ENCODE measurements around the gene SMAD6.
A peak's percentile ranks its signal among the peaks of the same experiment; 100 is the strongest.

The SMAD6 gene

DNA sequence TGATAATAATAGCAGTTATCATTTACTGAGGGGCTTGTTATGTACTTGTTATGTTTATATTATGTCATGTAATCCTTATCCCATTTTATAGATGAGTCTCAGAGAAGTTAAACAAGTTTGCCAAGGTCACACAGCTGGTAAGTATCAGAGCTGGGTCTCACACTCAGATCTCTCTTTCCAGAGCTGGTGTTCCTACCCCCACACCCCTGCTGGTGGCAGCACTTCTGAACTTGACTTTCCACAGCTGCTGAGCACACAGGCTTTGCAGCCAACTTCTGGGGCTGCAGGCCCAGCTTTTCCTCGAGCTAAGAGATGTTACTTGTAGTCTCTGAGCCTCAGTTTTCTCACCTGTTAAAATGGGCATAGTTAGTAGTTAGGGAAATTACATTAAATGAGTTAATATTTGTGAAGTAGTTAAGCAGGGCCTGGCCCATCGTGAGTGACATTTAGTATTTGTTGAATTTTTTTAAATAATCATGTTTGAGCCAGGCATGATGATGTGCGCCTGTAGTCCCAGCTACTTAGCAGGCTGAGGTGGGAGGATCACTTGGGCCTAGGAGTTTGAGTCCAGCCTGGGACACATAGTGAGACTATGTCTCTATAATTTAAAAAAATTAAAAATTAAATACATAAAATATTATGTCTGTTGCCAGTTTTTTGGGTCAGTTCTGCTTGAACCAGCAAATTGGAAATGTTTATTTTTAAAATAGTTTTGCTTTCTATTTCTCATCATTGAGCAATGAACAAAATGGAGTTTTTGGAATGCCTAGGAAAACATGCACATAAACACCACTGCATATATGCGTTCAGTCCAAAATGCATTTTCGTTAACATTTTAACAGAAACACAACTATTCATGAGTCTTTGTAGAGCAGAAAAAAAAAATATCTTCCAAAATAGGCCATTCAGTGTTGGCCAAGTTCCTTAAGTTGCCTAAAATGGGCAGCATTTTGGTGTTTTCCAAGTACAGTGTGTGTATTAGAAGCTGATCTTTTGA lies 87.3 kb downstream of the SMAD6 start:
- no peak overlapping the region for H3K27ac ChIP-seq (ENCODE audit: low read length)
- H3K4me3 ChIP-seq (ENCODE audit: low read depth in 1 of 2, low read length in 2 of 2), result no peak overlapping the region
- peaks cover 0 to 7% of the 10 kb centered on the region in 2 donors for H3K4me1 ChIP-seq (ENCODE audit: control insufficient read depth in 1 of 2, insufficient read depth in 2 of 2, low read length in 2 of 2)
- no peaks in the 10 kb centered on the region for H3K36me3 ChIP-seq (ENCODE audit: control insufficient read depth in 1 of 2, insufficient read depth in 2 of 2, low read length in 2 of 2)
- no peaks in the 10 kb centered on the region for H3K9me3 ChIP-seq (ENCODE audit: control insufficient read depth in 1 of 2, low read length in 2 of 2)
- no peaks in the 10 kb centered on the region for H3K27me3 ChIP-seq (ENCODE audit: low read depth, low read length)

DNA sequence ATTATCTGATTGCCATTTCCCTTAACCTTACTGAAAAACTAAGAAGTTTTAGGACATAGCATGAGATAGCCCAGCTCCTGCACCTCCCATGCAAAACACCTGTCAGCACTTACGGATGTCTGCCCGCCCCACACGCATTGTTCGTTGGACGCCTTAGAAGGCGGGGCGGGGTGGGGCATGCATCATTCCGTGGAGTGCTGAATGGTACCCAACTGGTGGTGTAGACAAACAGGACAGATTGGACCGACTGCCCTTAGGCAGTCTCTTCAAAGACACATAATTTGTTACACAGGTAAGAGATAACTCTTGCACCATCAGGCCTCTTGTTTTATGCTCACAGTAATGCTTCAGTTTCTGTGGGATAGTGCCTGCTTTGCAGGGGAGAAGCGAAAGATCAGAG lies 93.8 kb downstream of the SMAD6 start:
- Histone ChIP-seq H3K27me3 (ENCODE audit: low read depth, low read length) (no peaks in the 10 kb centered on the region), H3K4me3 (ENCODE audit: low read depth in 1 of 2, low read length in 2 of 2) (no peak overlapping the region), H3K4me1 (ENCODE audit: control insufficient read depth in 1 of 2, insufficient read depth in 2 of 2, low read length in 2 of 2) (no peaks in the 10 kb centered on the region), H3K36me3 (ENCODE audit: control insufficient read depth in 1 of 2, insufficient read depth in 2 of 2, low read length in 2 of 2) (no peaks in the 10 kb centered on the region), H3K9me3 (ENCODE audit: control insufficient read depth in 1 of 2, low read length in 2 of 2) (no peaks in the 10 kb centered on the region), H3K27ac (ENCODE audit: low read length) (no peak overlapping the region)

DNA sequence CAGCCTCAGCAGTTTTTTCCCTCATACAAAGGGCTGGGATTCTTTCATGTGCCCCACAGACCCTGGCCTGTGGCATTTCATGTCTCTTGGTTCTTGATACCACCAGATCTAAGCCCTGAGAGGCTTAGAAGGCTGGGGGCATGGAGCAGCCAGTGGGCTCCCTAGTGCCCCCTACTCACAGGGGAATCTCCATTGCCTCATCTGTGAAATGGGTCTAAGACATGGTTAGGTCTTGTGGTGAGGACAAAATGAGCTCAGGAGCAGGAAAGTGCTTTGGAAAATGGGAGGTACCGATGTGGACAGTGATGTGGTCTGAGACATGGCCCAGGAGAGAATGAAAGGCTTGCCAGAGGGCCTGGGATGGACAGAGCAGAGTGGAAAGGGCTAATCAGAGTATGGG lies 94.3 kb downstream of the SMAD6 start:
- H3K27me3 ChIP-seq (ENCODE audit: low read depth, low read length), result no peaks in the 10 kb centered on the region
- H3K9me3 ChIP-seq (ENCODE audit: control insufficient read depth in 1 of 2, low read length in 2 of 2), result no peaks in the 10 kb centered on the region
- H3K4me1 ChIP-seq (ENCODE audit: control insufficient read depth in 1 of 2, insufficient read depth in 2 of 2, low read length in 2 of 2), result no peaks in the 10 kb centered on the region
- H3K36me3 ChIP-seq (ENCODE audit: control insufficient read depth in 1 of 2, insufficient read depth in 2 of 2, low read length in 2 of 2), result no peaks in the 10 kb centered on the region
- no peak overlapping the region for H3K27ac ChIP-seq (ENCODE audit: low read length)
- no peak overlapping the region for H3K4me3 ChIP-seq (ENCODE audit: low read depth in 1 of 2, low read length in 2 of 2)

DNA sequence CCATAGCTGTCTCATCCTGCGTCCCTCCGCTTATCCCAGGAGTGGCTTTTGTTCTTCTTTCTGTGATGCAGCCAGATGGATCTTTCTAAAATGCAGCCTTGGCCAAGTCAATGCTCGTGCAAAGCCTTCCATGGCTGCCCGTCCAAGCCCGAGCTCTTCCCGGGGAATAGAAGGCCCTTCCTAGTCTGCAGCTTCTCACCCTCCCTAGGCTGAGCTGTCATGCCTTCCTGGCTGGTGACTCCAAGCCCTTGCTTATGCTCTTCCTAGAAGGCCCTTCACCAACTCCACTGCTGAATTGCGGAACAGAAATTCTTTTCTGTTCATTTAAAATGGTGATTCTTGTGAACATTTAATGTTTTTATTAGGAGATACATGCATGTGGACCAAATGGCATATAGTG lies 95.9 kb downstream of the SMAD6 start:
- Histone ChIP-seq H3K9me3 (ENCODE audit: control insufficient read depth in 1 of 2, low read length in 2 of 2) (no peaks in the 10 kb centered on the region), H3K27ac (ENCODE audit: low read length) (no peak overlapping the region), H3K36me3 (ENCODE audit: control insufficient read depth in 1 of 2, insufficient read depth in 2 of 2, low read length in 2 of 2) (peaks cover 0 to 8% of the 10 kb centered on the region in 2 donors), H3K27me3 (ENCODE audit: low read depth, low read length) (no peaks in the 10 kb centered on the region), H3K4me3 (ENCODE audit: low read depth in 1 of 2, low read length in 2 of 2) (no peak overlapping the region), H3K4me1 (ENCODE audit: control insufficient read depth in 1 of 2, insufficient read depth in 2 of 2, low read length in 2 of 2) (peaks cover 5 to 8% of the 10 kb centered on the region in 2 donors)

DNA sequence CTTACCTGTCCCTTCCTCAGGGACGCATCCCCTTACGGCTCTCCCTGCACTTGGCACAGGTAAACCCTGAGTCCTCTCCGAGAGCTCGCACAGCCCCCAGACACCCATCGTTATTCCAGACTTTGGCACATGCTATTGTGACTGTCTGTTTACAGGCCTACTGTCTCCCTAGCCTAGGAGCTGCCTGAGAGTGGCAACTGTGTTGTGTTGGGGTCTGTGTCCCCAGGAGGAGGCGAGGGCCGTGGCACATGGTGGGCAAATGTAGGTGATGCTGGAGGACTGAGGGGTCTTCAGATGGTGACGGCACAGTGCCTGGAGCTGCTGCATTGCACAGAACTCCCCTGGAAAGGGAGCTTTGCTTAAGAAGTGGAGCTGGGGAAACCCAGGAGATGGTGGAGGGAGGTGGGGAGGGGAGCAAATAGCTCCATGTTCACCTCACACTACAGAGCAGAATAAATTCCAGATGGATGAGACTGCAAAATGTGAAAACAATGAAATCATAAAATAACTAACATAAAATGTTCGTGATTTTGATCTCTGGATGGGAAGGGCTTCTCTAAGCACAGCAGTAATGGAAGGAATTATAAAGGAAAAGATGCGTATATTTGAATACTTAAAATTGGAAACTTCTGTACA lies 96.5 kb downstream of the SMAD6 start:
- H3K9me3 ChIP-seq (ENCODE audit: control insufficient read depth in 1 of 2, low read length in 2 of 2), result no peaks in the 10 kb centered on the region

DNA sequence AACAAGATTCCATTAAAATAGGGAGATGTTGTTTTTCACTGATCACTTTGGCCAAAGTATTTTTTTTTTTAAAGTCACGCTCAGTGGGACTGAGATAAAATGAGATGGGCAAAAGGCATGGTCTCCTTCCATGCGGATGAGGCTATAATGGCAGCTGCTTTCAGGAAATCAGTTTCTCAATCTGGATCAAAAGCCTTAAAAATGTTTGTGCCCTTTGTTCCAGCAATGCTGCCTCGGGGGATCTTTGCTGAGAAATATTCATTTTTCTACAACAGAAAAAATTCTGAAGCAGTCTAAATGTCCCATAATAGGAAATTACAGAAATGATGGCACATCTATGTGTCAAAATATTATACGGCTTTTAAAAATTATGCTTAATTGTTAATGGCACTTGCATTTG lies 97.2 kb downstream of the SMAD6 start:
- Histone ChIP-seq H3K9me3 (ENCODE audit: control insufficient read depth in 1 of 2, low read length in 2 of 2) (no peaks in the 10 kb centered on the region), H3K4me1 (ENCODE audit: control insufficient read depth in 1 of 2, insufficient read depth in 2 of 2, low read length in 2 of 2) (peaks cover 12 to 16% of the 10 kb centered on the region in 2 donors), H3K27me3 (ENCODE audit: low read depth, low read length) (no peaks in the 10 kb centered on the region), H3K36me3 (ENCODE audit: control insufficient read depth in 1 of 2, insufficient read depth in 2 of 2, low read length in 2 of 2) (peaks cover 0 to 9% of the 10 kb centered on the region in 2 donors), H3K27ac (ENCODE audit: low read length) (no peak overlapping the region), H3K4me3 (ENCODE audit: low read depth in 1 of 2, low read length in 2 of 2) (no peak overlapping the region)

More for the DNA sequence above, 96.5 kb downstream of the SMAD6 start:
- Histone ChIP-seq H3K4me3 (ENCODE audit: low read depth in 1 of 2, low read length in 2 of 2) (no peak overlapping the region), H3K27me3 (ENCODE audit: low read depth, low read length) (no peaks in the 10 kb centered on the region), H3K4me1 (ENCODE audit: control insufficient read depth in 1 of 2, insufficient read depth in 2 of 2, low read length in 2 of 2) (peaks cover 8 to 14% of the 10 kb centered on the region in 2 donors), H3K27ac (ENCODE audit: low read length) (no peak overlapping the region), H3K36me3 (ENCODE audit: control insufficient read depth in 1 of 2, insufficient read depth in 2 of 2, low read length in 2 of 2) (peaks cover 0 to 9% of the 10 kb centered on the region in 2 donors)

DNA sequence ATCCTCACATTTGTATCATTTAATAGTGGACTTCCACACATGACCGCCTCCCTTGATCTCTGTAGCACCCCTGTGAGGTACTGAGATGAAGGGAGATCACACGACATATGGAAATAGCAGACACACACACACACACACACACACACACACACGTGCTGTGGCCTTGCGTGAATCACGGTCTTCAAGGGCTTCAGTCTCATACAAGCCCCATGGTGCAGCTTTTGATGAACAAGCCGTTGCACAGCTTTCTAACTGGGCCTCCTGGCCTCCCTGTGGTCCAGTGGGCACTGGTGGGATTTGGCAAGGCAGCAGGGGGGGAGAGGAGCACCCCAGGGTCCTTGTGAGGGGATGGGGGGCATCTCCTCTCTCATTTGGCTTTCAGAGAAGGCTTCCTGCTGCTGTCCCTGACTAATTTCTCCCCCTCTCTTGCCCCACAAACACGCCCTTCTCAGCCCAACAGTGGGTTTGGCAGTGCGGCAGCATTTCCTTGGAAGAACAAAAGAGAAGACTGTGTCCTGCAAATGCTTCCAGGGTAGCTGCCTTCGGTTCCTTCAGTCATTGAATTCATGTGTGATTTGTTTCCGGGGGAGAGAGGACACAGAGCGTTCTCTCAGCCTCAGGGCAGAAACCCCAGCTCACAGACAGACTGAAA lies 98.7 kb downstream of the SMAD6 start:
- Histone ChIP-seq H3K9me3 (ENCODE audit: control insufficient read depth in 1 of 2, low read length in 2 of 2) (no peaks in the 10 kb centered on the region), H3K4me3 (ENCODE audit: low read depth in 1 of 2, low read length in 2 of 2) (no peak overlapping the region), H3K36me3 (ENCODE audit: control insufficient read depth in 1 of 2, insufficient read depth in 2 of 2, low read length in 2 of 2) (peaks cover 0 to 9% of the 10 kb centered on the region in 2 donors), H3K4me1 (ENCODE audit: control insufficient read depth in 1 of 2, insufficient read depth in 2 of 2, low read length in 2 of 2) (peaks cover 12 to 16% of the 10 kb centered on the region in 2 donors), H3K27ac (ENCODE audit: low read length) (no peak overlapping the region), H3K27me3 (ENCODE audit: low read depth, low read length) (no peaks in the 10 kb centered on the region)

DNA sequence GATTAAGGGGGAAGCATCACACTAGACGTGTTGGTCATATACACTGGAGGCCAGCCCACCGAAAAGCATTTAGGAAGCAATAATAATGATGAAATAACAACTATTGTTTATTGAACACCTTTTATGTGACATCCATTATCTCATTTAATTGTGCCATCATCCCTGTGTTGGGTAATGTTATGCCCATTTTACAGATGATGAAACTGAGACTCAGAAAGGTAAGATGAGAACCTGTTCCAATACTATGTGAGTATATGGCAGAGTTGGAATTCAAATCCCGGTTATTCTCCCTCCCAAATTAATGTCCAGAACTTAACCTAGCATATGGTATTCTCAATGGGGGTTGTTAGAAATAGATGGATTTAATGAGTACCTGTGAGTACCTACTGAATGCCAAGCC lies 99.2 kb downstream of the SMAD6 start:
- H3K27ac ChIP-seq (ENCODE audit: low read length), result no peak overlapping the region
- no peaks in the 10 kb centered on the region for H3K9me3 ChIP-seq (ENCODE audit: control insufficient read depth in 1 of 2, low read length in 2 of 2)
- peaks cover 12 to 16% of the 10 kb centered on the region in 2 donors for H3K4me1 ChIP-seq (ENCODE audit: control insufficient read depth in 1 of 2, insufficient read depth in 2 of 2, low read length in 2 of 2)
- H3K27me3 ChIP-seq (ENCODE audit: low read depth, low read length), result no peaks in the 10 kb centered on the region
- no peak overlapping the region for H3K4me3 ChIP-seq (ENCODE audit: low read depth in 1 of 2, low read length in 2 of 2)
- H3K36me3 ChIP-seq (ENCODE audit: control insufficient read depth in 1 of 2, insufficient read depth in 2 of 2, low read length in 2 of 2), result peaks cover 0 to 9% of the 10 kb centered on the region in 2 donors

DNA sequence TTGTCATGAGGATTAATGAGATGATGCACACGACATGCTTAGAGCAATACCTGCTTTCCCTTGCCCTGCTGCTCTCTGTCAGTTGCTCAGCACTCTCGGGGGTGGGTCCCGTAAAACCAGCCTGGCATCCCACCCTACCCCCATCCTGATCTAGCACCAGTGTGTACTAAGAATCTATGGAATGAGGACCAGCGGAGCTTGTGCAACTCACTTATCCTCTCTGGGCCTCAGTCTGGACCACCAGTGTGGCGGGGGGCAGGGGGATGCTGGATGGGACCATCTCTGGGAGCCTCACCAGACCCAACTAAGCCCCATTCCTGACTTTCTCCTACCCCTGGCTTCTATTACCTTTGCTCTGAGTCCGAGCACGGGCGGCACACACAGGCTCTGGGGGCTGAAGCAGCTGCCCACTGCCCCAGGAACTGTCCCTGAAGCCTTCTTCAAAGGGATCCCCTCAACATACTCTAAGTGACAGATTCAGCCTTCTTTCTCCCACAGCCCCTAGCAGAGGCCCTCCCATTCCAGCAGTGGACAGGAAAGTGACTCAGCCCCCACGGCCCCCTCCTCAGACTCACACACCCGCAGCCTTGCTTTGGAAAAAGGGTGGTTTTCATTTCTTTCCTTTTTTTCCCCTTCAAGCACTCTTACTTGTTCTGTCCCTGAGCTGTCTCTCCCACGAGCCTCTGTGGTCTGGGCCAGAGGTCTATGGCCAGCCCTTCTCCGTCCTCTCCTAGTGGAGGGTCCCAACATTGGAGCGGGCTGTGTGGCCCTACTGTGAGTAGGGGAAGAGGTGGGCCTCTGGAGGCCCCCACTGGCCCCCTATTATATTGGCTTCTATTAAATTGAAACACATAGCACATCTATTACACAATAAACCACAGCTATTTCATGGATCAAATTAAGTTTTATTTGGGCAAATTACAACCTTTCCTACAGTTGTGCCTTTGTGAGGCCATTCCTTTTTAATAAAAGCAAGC lies 100.3 kb downstream of the SMAD6 start:
- H3K27me3 ChIP-seq (ENCODE audit: low read depth, low read length), result no peaks in the 10 kb centered on the region
- H3K27ac ChIP-seq (ENCODE audit: low read length), result peak overlapping the region; percentile 81
- H3K4me3 ChIP-seq (ENCODE audit: low read depth in 1 of 2, low read length in 2 of 2), result no peak overlapping the region
- no peaks in the 10 kb centered on the region for H3K9me3 ChIP-seq (ENCODE audit: control insufficient read depth in 1 of 2, low read length in 2 of 2)
- H3K4me1 ChIP-seq (ENCODE audit: control insufficient read depth in 1 of 2, insufficient read depth in 2 of 2, low read length in 2 of 2), result peaks cover 12 to 16% of the 10 kb centered on the region in 2 donors
- H3K36me3 ChIP-seq (ENCODE audit: control insufficient read depth in 1 of 2, insufficient read depth in 2 of 2, low read length in 2 of 2), result peaks cover 0 to 9% of the 10 kb centered on the region in 2 donors

DNA sequence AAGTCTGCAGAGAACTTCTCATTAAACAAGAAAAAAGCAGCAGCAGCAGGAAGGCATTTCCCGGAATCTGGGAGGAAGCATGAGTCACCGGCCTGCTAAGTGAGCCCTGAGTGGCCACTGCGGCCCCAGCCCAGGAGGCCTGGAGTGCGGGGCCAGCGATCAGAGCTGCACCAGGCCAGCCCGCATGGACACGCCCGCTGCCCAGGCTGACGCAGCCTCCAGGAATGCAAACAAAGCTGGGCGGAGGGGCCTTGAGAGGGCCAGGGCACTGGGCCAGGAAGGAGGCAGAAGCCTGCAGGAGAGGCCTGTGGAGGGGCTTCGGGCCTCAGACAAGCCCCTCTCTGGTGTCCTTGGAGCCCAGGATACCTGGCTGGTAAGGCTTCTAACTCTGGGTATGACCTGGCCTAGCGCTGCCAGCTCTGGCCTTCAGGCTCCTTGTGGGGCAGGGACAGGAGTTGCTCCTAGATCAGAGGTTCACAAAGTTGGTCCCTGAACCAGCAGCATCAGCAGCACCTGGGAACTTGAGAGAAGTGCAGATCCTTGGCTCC lies 101.2 kb downstream of the SMAD6 start:
- Histone ChIP-seq H3K36me3 (ENCODE audit: control insufficient read depth in 1 of 2, insufficient read depth in 2 of 2, low read length in 2 of 2) (peaks cover 0 to 9% of the 10 kb centered on the region in 2 donors), H3K4me3 (ENCODE audit: low read depth in 1 of 2, low read length in 2 of 2) (peak overlapping the region in 1 of 2 donors; percentile 23), H3K9me3 (ENCODE audit: control insufficient read depth in 1 of 2, low read length in 2 of 2) (no peaks in the 10 kb centered on the region), H3K4me1 (ENCODE audit: control insufficient read depth in 1 of 2, insufficient read depth in 2 of 2, low read length in 2 of 2) (peaks cover 12 to 16% of the 10 kb centered on the region in 2 donors), H3K27me3 (ENCODE audit: low read depth, low read length) (no peaks in the 10 kb centered on the region), H3K27ac (ENCODE audit: low read length) (peak overlapping the region; percentile 81)
